Body of pancreas (tissue), 4 donors: ENCODE measurements around the gene KLHL29.

Experiments
- CTCF ChIP-seq, 7 experiments: fragments of 450-650 bp in 4 of 7; fragments of 200-600 bp in 3 of 7; sonication (generic) in 3 of 7; IDR thresholded peaks; one replicate each; pipeline ENCODE4 v1.5.1; 2016 to 2019; ENCODE audit warnings: antibody characterized with exemption in 7 of 7
- POLR2A ChIP-seq, 3 donors: fragments of 450-650 bp; IDR thresholded peaks; one replicate each; pipeline ENCODE4 v1.6.1; 2016; ENCODE audit warnings: antibody characterized with exemption in 3 of 3, mild to moderate bottlenecking in 2 of 3

- TF ChIP-seq CTCF (IDR thresholded peaks at IDR 0.05) (no peak), POLR2A (IDR thresholded peaks at IDR 0.05) (no peak)
Observed at GRCh38 chr2:23642516-23642915, 257.5 kb downstream of the KLHL29 start.
